ENCODE results near the gene KRT74.

Gene KRT74

DNA sequence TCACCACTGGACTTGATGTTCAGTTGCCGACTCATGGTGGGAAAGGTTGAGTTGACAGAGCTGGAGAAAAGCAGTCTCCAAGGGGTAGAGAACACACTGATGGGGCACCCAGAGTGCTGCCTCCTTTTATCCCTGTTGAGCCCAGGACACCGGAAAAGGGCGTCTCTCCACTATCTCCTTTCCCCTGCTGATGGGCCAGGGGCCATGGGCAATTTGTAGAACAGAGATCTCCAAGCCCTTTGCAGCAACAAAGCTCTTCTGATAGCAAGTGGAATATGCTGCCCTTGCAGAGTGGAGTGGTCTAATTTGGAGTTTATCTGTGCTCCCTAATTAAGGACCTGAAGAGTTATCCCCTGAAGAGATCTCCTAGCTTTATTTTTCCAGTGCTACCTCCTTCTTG, at the start of gene KRT74:
Gene KRT74 (minus strand): TSS at position 101 of the 400 bp plus-strand sequence. CDS start 66 bp downstream, at position 35.
- no peak for DNase-seq (ENCODE audit: low read depth)

DNA sequence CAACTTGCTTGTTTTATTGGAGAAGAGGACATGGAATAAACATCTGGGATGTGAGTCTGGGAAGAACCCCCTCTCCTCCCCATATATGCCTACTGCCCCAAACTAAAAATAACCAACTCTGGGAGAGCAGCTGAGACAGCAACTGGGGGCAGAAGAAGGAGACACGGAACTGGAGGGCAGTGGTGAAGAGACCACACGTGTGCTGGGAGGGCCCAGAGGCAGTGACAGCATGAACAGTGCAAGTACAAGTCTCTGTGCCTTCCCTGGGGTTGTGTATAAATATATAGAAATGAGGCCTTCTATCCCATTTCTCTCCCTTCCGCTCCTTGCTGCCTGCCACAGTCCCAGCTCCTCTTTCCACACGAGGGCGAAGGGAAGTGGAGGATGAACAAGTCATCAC, 48.7 kb upstream of the KRT74 start:
- no peak for DNase-seq (ENCODE audit: low read depth)

DNA sequence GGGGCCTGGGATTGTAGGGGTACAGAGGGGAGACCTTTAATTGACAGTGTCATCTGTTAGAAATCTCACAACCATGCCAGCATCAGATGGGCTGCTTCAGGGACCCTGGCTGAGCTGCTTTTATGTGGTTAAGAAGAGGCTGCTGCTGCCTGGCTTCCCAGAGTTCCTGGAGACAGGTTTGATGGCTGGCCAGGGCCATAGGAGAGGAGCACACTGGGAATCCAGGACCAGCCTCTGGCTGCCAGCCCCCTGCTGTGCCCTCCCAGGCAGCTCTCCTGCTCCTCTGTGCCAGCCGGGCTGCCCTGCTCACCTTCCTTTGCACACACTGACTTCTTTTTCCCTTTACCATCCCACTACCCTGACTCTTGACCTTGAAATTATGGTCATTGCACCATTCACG, 45.2 kb upstream of the KRT74 start:
- DNase-seq (ENCODE audit: low read depth): no peak

DNA sequence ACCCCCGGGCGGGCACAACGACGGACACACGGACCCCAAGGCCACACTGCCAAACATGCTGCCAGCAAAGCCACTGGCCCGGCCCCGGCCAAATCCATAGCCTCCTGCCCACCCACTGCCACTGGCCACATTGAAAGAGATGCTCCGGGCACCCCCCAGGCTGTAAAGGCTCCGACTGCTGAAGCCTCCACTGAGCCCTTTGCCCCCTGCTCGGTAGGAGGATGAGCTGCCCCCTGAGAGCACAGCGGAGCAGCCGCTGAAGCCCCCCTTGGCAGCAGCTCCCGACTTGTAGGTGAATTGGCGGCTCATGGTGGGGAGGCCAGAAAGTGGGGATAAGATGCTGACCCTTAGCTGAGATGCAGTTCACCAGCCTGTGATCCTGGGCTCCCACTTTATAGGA, 44.6 kb upstream of the KRT74 start, which contains the start of gene KRT73:
Gene KRT73 (minus strand): TSS at position 344 of the 400 bp plus-strand sequence. CDS start 35 bp downstream, at position 309.
- no peak for DNase-seq (ENCODE audit: low read depth)

DNA sequence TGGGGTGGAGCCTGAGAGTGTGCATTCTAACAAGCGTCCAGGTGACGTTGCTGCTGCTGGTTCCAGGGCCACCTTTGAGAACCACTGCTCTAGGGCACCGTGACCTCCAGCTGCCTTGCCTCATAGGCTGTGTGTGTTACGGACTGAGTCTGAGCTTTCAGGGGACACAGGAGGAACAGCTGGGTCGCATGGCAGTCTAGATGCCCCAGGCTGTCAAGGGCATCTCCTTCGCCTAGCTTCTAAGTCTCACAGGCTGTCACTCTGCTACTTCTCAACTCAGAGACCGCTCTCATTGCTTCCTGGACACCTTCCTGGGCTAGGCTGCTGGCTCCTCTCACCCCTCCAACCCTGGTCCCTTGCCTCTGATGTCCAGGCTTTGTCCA, 43.8 kb upstream of the KRT74 start:
- no peak for DNase-seq (ENCODE audit: low read depth)

DNA sequence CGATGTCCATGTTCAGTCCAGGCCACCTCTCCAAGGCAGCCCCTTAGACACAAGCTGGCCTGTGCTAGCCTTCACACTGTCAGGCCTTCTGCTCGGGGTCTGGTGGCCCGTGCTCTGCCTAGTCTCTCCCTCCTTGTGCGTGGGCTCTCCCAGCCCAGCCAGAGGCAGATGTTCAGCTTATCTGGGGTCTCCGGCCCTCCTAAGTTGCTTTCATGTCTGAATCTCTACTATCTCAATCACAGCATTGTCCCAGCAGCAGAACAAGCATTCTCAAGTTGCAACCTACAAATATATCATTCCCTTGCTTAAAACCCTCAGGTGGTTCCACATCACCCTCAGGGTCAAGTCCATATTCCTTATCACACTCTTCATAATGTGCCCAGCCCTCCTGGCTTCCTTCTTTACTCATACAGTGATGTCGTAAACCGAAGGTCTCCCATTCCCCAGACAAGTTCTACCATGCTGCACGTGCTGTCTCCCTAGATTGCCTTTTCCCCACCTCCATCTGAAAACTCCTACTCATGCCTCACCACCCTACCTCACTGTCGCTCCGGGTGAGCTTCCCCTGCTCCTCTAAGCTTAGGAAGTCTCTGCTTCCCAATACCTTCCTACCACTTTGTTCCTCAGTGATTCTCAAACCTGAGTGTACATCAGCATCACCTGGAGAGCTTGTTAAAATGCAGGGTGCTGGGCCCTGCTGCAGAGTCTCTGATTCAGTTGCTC, 43.2 kb upstream of the KRT74 start:
- DNase-seq (ENCODE audit: low read depth): no peak

DNA sequence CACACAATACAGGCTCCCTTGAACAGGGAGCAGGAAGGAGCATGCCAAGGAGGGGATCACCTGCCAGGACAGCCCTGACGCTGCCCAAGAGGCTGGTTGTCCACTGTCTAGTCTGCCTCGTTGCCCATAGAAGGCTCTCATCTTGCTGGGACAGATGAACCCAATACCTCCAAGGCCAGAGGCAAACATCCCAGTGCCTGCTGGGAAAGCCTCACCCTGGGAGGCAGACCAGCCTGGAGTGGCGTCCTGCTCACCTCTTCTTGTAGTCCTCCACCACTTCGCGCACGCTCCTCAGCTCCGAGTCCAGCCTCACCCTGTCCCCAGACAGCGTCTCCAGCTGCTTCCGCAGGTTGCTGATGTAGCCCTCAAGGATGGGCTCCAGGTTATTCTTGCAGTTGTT, 42.3 kb upstream of the KRT74 start:
- no peak for DNase-seq (ENCODE audit: low read depth)

DNA sequence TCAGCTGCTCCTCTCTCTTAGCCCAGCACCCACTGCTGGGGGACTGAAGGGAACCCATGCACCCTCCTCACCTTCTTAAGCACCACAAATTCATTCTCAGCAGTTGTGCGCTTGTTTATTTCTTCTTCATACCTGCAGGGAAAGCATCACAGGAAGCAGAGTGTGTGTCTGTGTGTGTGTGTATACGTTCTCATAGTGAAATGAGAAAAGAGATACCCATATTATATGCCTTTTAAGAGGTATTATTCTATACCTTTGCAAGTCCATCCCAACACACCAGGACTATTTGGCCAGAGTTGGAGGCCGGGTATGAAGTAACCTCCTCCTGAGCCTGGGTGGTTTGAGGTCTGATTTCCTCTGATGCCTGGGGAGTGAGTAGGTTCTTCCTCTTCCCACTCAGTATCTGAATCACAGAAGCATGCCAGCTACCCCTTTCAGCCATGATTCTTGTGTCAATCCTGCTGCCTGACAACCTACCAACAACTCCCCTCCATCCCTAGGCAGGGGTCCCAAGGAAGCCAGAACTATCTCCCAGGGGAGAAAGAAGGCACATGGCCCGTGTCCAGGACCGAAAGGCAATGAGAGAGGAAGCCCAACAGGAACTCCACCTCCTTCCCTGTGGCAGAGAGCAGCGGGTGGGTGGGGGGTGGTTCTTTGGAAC, 41.7 kb upstream of the KRT74 start:
- DNase-seq (ENCODE audit: low read depth): no peak

DNA sequence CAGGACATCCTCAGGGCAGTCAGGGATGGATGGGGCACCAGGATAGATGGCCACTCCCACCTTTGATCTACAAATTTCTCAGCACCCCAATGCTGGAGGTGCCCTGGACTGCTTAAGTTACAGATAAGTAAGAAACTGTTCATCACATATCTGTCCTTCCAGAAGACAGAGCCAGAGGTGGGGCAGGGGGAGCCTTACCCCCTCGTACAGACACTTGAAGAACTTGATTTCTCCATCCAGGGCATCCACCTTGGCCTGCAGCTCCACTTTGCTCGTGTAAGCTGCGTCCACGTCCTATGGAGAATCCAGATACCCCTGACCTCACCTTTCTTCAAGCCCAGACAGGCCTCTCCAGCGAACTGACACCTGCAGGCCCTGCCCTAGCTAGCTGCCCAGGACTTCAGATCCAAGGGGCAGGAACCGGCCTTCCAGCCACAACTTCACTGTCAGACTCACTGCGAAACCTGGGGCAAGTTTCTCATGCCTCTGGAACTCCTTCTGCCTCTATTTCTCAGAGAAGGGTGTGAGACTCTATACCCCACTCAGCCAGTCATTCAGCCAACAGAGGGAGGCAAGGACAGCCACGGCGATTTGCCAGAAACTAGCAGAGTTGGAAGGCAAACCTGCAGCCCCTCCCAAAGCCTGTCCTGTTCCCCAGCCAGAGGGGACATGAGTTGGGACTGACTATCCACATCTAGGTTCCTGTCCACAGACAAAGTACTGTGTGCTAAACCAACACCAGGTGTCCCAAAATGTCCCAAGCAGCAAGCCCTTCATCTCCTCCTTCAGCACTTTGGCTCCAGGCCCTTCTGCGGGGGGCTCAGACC, 41.0 kb upstream of the KRT74 start:
- no peak for DNase-seq (ENCODE audit: low read depth)

DNA sequence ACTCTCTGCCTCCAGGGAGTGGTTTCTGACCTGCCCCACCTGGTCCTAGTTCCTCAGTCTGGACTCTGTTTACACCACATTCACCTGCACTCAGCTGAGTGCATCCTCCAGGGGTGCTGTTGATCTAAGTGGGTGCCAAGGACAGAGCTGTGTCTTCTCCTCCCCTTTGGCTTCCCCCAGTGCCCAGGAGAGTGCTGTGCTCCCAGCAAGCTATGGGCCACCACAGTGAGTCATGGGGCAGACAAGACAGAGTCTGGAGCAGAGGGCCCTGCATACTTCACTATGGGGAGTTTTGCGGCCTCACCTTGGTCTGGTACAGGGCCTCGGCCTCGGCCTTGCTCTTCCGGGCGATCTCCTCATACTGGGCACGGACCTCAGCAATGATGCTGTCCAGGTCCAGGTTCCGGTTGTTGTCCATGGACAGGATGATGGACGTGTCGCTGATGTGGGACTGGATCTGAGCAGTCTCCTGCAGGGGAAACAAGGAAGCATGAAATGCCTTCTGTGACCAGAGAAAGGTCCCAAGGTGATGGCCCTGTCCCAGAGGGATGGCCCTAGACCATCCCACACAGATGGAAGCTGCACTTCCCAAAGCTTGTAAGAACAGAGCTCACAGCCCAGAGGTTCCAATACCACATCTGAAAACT, 39.9 kb upstream of the KRT74 start:
- DNase-seq (ENCODE audit: low read depth): no peak

DNA sequence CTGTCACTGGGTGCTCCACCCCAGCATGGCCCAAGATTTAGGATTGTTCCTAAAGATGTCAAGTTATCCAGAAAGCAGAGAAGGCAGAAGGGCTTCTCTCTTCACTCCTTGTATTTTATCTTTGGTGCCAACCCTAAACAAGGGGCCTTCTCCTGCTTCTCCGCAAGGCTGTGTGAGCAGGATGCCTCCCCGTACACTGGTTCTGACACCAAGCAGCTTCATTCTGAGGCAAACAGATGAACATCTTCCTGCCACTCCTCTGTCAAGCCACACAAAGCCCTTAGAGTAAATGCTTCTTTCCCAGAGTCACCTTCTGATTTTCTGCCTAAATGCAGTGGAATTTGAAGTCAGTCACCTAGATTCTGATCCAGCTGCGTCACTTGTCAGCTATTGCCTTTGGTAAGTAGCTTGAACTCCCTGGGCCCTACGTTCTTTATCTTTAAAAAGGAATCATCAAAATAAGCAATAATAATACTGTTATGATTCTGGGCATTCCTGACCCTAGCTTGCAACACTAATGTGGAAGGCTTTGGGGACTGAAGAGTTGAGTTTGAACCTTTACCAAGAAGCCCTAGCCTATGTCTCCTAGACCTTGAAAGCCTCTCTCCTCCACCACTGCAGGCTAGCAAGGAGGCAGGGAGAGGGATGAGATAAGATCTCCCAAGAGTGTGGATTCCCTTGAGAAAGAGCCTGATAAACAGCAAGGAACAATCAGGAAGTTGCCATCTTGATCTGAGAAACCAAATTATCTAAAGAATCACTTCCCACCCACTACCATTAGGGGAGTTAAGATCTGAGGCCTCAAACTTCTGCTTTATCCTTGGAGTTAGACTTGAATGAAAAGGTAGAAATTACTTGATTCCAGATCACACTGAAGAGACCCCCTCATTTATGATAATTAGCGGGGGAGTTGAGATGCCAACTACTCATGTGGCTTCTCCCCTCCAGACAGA, 39.1 kb upstream of the KRT74 start:
- no peak for DNase-seq (ENCODE audit: low read depth)

DNA sequence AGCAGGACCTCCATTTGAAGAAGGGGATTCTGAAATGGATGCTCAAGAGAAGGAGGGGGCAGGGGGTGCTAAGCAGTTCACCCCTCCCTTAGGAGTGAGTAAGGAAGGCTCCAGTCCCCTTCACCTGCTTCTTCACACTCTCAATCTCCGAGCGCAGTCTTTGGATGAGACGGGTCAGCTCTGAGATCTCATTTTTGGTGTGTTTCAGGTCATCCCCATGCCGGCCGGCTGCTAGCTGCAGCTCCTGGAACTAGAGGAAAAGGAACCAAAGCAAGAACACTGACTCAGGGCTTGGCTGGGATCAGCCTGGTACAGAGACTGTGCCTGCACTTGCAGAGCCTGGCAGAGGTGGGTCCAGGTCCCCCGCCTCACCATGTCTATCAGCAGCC, 37.4 kb upstream of the KRT74 start:
- DNase-seq (ENCODE audit: low read depth): no peak

DNA sequence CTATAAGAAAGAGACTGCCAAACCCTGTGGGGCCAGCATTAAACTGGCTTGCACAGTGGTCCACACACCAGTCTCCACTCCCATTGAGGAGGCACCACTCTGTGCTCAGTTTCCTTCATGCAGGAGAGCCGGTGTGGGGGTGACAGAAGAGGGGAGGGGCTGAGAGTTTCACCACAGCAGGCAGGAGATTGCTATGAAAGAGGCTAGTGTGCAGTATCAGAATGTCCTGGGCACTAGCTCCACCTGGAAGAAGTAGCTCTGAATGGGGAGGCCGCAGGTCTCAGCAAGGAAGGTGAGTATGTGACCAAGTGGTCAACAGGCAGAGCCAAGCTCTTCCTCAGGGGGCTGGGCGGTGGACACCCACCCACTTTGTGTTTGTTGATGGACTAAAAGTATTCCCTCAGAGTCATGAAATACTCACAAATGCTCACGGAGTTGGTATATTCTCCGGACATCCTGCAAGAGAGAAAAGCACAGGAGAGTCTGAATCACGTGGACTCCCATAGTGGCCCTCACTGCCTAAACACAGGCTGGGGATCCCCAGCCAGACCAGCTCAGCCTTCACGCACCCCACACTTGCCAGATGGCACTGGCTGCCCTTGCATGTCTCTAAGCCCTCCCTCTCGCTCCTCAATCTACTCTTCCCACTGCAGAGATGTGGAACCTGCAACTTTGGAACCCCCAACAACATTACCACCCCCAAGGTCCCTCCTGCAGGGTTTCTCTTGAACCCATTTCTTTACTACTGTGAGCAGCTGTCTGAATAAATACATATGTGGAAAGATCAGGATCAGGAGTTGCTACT, 35.4 kb upstream of the KRT74 start:
- DNase-seq (ENCODE audit: low read depth): no peak

DNA sequence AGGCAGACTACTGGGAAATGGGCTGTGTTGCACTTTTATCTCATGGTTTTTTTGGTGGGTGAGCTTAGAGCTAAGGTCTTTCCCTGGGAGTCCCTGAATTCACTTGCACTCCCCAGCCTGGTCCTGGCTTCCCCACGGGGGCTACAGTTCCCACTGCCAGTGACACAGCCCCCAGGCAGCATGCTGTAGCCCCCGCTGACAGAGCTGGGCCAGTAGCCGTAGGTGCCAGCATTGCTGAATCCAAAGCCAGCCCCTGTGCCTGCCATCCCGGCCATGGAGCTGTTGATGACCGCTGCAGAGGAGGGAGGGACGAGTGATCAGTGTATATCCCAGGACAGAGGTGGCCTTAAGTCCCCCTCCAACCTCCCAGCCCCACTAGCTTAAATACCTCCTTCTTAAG, 34.5 kb upstream of the KRT74 start:
- no peak for DNase-seq (ENCODE audit: low read depth)

DNA sequence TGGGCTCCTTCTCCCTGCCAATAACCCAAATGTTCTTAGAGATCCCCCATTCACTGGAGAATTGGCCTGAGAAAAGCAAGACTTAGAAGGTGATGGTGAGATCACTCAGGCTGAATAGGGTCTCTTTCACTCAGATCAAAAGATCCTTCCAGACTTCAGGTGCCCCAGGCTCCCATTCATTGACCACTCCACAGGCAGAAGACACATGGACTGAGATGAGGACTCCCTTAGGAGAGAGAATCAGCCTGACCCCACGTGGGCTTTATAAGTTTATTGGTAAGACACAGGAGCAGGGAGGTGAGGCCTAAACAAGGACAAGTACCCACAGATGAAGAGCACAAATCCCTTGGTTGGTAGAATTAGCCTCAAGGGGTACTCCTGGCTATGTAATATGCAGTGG, 33.7 kb upstream of the KRT74 start:
- DNase-seq (ENCODE audit: low read depth): no peak

DNA sequence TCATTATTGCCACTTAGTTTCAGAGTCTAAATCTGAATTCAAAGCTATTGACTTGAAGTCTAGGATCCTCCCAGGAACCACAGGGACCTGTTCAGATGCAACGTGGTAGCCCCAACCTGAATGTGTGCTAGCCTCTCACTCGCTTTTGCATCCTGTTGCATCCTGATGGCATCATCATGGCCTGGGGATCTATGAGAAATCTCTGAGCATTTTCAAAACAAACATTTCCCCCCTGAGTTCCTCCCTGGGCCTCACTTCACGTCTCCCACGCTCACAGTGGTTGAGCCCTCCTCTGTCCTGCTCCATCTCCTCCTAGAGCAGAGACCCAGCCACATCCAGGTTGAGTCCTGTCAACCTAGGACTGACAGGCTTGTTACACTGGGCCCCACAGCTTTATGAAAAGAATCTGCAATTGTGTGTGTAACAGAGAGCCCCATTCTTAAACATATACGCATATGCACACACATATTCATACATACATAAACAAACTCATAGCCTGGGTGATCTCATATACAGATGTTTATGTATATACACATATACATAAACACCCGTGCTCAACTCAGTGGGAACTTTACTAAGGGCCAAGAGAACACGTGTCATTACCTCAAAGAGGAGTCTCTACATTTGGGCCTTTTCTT, 33.1 kb upstream of the KRT74 start:
- DNase-seq (ENCODE audit: low read depth): no peak

DNA sequence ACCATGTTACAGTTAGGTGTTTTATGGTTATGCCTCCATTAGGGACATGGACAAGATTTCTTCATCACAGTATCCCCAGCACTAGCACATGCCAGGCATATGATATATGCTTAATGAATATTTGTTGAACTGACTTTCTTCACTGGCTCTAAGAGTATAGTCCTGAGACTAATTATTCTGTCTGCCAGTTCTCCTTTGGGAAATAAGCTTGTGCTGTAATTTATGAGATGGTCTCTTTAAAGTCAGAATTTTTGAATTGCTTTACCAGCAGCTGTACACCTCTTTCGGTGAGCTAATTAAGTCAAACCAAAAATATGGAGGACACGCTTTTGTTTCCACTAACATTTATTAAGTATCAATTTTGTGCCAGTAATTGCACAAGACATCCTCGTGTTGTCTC, 32.5 kb upstream of the KRT74 start:
- no peak for DNase-seq (ENCODE audit: low read depth)

DNA sequence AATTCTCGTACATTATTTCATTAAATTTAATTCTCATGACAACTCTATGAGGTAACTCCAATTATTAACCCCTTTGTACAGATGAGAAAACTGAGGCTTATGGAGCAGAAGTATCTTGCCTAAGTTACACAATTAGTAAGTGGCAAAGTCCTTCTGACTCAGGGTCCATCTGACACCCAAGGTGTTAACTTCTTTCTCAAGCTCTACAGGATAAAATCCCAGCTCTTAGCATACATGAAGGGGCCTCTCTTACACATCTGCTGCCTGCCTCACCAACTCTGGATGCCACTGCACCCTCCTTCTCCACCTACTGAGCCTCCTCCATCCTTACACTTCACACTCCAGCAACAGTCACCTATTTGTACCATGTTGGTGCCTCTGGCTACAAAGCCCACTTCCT, 31.9 kb upstream of the KRT74 start:
- no peak for DNase-seq (ENCODE audit: low read depth)

DNA sequence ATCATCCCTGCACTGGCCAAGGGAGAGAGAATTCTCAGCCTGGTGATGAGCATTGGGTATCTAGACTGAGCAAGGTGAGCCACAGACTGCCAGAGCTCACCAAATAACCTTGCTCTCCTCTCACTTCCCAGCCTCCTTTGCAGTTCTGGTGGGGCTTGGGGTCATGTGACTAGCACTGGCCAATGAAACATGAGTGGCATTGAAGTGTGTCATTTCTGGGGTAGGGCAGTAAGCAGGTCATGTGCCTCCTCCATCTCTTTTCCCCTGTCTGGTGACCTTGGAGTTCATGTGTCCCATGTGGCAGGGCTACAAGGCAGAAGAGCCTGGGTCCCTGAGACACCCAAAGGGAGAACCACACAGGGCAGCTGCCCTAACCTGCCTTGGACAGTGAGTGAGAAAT, 31.2 kb upstream of the KRT74 start:
- no peak for DNase-seq (ENCODE audit: low read depth)

DNA sequence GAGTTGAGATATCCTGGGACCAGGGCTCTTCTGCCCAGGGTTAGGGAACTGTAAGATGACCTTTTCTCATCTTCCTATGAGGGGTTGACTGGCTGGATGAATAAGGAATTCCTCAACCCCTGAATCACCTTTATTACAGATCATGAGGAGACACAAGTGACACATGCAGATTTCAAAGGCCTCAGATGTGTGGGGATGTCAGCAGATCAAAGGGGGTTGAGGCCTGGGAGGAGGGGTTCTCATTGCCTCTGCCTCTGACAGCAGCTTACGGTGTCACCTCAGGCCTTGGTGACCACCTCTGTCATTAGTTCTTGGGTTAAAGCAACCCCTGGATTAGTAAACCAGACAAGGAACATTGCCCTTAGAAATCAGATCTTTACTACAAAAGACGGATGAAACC, 29.7 kb upstream of the KRT74 start:
- DNase-seq (ENCODE audit: low read depth): no peak
